GM12801 (cell line): Measurements from ENCODE around the gene HAO2.

ENCODE experiments used
- CTCF ChIP-seq: IDR thresholded peaks from one replicate; pipeline ENCODE4 v1.5.1; 2011; ENCODE audit warnings: control low read depth; ENCODE audit not compliant: insufficient read length; ENCODE audit errors: extremely low read depth

HAO2 gene

GRCh38 chr1:119327450-119328155, 41.0 kb upstream of the HAO2 start:
- no peak for TF ChIP-seq CTCF

GRCh38 chr1:119329541-119330461, 38.8 kb upstream of the HAO2 start:
- TF ChIP-seq CTCF = no peak

- no peak for TF ChIP-seq CTCF
Measured at GRCh38 chr1:119330466-119331189, 38.0 kb upstream of the HAO2 start.

GRCh38 chr1:119331190-119331515, 37.4 kb upstream of the HAO2 start:
- TF ChIP-seq CTCF = no peak

GRCh38 chr1:119331915-119332314, 36.7 kb upstream of the HAO2 start:
- TF ChIP-seq CTCF = no peak

GRCh38 chr1:119332622-119333021, 36.0 kb upstream of the HAO2 start:
- TF ChIP-seq CTCF = no peak
